AG04450 (cell line): Measurements from ENCODE around the gene NCK1. TPM values are rescaled to one million over a fixed set of nuclear protein-coding genes. Genes with fewer than 3 reads are reported as not detected.
"Not testable (repeated sequence)": the region's sequence is repeated elsewhere in the genome, so short reads cannot be mapped to it uniquely, and the experiment has no call there.

Experiments
- CTCF ChIA-PET: fragments of 300-600, 350-600 bp; formaldehyde crosslinking; extraction: SDS; loops from one replicate; lab custom pipeline; 2022; ENCODE audit warnings: antibody characterized with exemption, inconsistent platforms; lab: Charles Lee
- POLR2A ChIA-PET: fragments of 350-600 bp; formaldehyde crosslinking; extraction: SDS; loops from one replicate; lab custom pipeline; 2021; ENCODE audit warnings: antibody characterized with exemption, inconsistent platforms; lab: Yijun Ruan, JAX
- DNase-seq: peaks from one replicate; pipeline ENCODE4 v3.0.0-alpha.2; 2011; ENCODE audit warnings: low read depth, low spot score
- H3K27ac ChIP-seq: one replicate; pipeline ENCODE4 v1.5.1; 2012; ENCODE audit warnings: low read depth, low read length, control low read depth
- H3K27me3 ChIP-seq: one replicate; pipeline ENCODE4 v1.6.0; 2012; ENCODE audit warnings: low read length; ENCODE audit not compliant: control insufficient read depth, insufficient read depth
- H3K4me3 ChIP-seq: 2 replicates; pipeline ENCODE4 v1.5.1; 2011; ENCODE audit warnings: mild to moderate bottlenecking, low read depth, low read length, control low read depth
- H3K9me3 ChIP-seq: 2 replicates; pipeline ENCODE4 v1.5.1; 2012; ENCODE audit warnings: low read length; ENCODE audit not compliant: control insufficient read depth, insufficient read depth
- polyA plus RNA-seq: library from polyadenylated mRNA; depleted of rRNA; stranded (reverse); fragments of >200 nt; gene quantifications from 2 replicates; pipeline ENCODE4 v1.2.3, GENCODE V29; 2011
- TF ChIP-seq, protein P1 (sequence below): IDR thresholded peaks from 2 replicates; pipeline ENCODE4 v1.5.1; 2011; ENCODE audit warnings: low read depth, low read length, control low read depth, inconsistent platforms

NCK1 gene
- polyA plus RNA-seq, 1 experiment: 67.7 TPM

DNA sequence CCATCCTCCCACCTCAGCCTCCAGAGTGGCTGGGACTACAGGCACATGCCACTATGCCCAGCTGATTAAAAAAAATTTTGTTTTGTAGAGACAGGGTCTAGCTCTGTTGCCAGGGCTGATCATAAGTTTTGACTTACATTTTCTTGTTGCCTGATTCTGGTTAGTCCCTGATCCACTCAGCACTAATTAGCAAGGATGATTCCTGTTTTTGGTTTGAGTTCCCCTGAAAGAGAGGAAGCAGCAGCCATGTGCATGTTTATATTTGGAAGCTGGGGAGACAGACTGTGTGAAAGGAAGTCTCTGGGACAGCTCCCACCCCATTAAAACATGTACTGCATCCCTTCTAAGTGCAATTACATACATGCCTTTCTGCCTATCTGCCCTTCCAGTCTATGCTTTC, 3.6 kb upstream of the NCK1 start:
- Histone ChIP-seq H3K9me3 (peaks cover 3% of the 10 kb centered on the region; the same call in 1 of the 2 replicates), H3K27ac (no peak overlapping the region), H3K4me3 (no peak overlapping the region), H3K27me3 (no peaks in the 10 kb centered on the region)
- TF ChIP-seq, protein P1, sequence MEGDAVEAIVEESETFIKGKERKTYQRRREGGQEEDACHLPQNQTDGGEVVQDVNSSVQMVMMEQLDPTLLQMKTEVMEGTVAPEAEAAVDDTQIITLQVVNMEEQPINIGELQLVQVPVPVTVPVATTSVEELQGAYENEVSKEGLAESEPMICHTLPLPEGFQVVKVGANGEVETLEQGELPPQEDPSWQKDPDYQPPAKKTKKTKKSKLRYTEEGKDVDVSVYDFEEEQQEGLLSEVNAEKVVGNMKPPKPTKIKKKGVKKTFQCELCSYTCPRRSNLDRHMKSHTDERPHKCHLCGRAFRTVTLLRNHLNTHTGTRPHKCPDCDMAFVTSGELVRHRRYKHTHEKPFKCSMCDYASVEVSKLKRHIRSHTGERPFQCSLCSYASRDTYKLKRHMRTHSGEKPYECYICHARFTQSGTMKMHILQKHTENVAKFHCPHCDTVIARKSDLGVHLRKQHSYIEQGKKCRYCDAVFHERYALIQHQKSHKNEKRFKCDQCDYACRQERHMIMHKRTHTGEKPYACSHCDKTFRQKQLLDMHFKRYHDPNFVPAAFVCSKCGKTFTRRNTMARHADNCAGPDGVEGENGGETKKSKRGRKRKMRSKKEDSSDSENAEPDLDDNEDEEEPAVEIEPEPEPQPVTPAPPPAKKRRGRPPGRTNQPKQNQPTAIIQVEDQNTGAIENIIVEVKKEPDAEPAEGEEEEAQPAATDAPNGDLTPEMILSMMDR: no peak
- ChIA-PET POLR2A (interaction anchor here (0.7 to 1.2 kb wide), 2 partner anchors 39 to 106 kb away, joined by 3 to 4 read pairs; partner anchors contain the start of gene STAG1), CTCF (interaction anchor here (0.9 to 1.5 kb wide), 2 partner anchors 106 to 156 kb away, joined by 3 to 10 read pairs; partner anchors contain the start of gene STAG1)
- DNase-seq: no peak

DNA sequence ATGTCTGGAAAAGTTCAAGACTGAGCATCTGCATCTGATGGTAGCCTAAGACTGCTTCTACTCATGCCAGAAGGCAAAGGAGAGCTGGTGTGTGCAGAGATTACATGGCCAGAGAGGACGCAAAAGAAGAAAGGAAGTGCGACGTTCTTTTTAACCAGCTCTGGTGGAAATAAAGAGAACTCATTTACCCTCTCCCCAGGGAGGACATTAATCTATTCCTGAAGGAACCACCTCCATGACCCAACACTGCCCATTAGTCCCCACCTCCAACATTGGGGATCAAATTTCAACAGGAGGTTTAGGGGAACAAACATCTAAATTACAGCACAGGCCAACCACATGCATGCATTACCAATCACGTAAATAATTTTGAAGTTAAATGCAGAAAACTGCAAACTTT, 1.5 kb upstream of the NCK1 start:
- no peak for DNase-seq
- Histone ChIP-seq H3K27ac (no peak overlapping the region), H3K27me3 (no peaks in the 10 kb centered on the region), H3K9me3 (peaks cover 3% of the 10 kb centered on the region; the same call in 1 of the 2 replicates), H3K4me3 (peak overlapping the region; percentile 91)
- POLR2A ChIA-PET: interaction anchor here (0.7 to 3.5 kb wide), 2 partner anchors 108 to 153 kb away, joined by 8 to 32 read pairs; partner anchors contain the start of gene STAG1
- TF ChIP-seq, protein P1: no peak
- CTCF ChIA-PET: interaction anchor here (2.2 to 5.2 kb wide), 2 partner anchors 107 to 154 kb away, joined by 29 to 32 read pairs; partner anchors contain the start of gene STAG1

DNA sequence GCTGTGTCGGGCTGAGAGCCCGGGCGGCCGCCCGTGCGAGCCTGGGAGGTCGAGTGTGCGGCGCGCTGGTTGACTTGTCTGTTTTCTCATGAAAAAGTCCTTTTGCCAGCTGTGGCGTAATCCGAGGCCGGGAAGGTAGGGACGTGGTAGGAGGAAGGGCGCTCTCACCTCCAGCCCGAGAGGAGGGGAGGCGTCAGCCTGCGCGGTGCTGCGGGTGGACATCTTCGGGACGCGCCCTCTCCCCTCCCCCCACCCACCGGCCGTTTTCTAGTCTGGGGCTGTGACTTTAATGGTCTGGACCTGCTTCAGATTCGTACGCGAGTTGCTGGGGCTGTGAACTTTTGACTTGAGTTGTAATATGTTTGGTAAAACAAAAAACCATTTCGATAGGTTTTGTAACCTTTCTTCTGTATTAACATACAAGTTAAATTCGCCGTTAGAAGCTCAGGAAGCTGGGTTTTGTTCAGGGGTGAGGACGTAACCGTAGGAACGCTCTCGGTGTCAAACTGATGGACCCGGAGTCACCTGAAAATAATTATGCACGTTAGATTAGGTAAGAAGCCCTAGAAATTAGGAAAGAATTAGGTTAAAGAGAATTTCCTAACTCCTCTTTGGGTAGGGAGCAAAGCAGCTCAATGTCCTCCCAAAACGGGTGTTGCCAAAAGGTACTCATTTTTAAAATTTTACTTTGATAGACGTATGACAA, 762 bp downstream of the NCK1 start:
- H3K27me3 ChIP-seq: no peaks in the 10 kb centered on the region
- peak overlapping the region; percentile 87 for H3K27ac ChIP-seq
- ChIA-PET POLR2A (interaction anchor here (0.6 to 3.5 kb wide), 4 partner anchors 11 to 788 kb away, joined by 3 to 32 read pairs (median 4); partner anchors contain the start of gene STAG1), CTCF (interaction anchor here (1.1 to 5.2 kb wide), 5 partner anchors 109 to 557 kb away, joined by 4 to 32 read pairs (median 8); partner anchors contain the start of gene STAG1)
- DNase-seq: peak; percentile 16
- peaks cover 3% of the 10 kb centered on the region; the same call in 1 of the 2 replicates for H3K9me3 ChIP-seq
- peak overlapping the region; percentile 91 for H3K4me3 ChIP-seq
- TF ChIP-seq, protein P1: no peak

DNA sequence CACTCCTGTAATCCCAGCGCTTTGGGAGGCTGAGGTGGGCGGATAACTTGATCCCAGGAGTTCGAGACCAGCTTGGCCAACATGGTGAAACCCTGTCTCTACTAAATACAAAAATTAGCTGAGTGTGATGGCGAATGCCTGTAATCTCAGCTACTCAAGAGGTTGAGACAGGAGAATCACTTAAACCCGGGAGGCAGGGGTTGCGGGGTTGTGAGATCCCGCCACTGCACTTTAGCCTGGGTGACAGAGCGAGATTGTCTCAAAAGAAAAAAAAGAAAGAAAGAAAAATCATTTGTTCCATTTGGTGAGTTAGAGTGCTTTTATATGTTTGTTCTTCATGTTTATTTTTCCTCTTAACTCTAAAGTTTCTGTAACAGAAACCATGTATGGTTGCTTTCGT, 7.3 kb downstream of the NCK1 start:
- ChIA-PET POLR2A (no interaction called here), CTCF (no interaction called here)
- no peak overlapping the region for H3K4me3 ChIP-seq
- H3K27ac ChIP-seq: no peak overlapping the region
- no peak for DNase-seq
- H3K9me3 ChIP-seq: peaks cover 10% of the 10 kb centered on the region
- no peaks in the 10 kb centered on the region for H3K27me3 ChIP-seq
- TF ChIP-seq, protein P1: no peak

DNA sequence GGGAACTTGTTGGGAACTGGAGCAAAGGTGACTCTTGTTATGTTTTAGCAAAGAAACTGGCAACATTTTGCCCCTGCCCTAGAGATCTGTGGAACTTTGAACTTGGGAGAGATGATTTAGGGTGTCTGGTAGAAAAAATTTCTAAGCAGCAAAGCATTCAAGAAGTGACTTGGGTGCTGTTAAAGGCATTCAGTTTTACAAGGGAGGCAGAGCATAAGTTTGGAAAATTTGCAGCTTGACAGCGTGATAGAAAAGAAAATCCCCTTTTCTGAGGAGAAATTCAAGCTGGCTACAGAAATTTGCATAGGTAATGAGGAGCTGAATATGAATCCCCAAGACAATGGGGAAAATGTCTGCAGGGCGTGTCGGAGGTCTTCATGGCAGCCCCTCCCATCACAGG, 10.2 kb downstream of the NCK1 start:
- H3K27me3 ChIP-seq, POLR2A ChIA-PET, H3K4me3 ChIP-seq, DNase-seq, H3K27ac ChIP-seq, CTCF ChIA-PET: not testable (repeated sequence)
- H3K9me3 ChIP-seq: peaks cover 10% of the 10 kb centered on the region

DNA sequence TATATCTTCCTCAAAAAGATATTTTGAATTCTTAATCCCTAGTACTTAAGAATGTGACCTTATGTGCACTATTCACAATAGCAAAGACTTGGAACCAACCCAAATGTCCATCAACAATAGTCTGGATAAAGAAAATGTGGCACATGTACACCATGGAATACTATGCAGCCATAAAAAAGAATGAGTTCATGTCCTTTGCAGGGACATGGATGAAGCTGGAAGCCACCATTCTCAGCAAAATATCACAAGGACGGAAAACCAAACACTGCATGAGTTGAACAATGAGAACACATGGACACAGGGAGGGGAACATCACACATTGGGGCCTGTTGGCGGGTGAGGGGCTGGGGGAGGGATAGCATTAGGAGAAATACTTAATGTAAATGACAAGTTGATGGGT, 17.5 kb downstream of the NCK1 start:
- H3K27me3 ChIP-seq, CTCF ChIA-PET, DNase-seq: not testable (repeated sequence)

More for the DNA sequence above, 17.5 kb downstream of the NCK1 start:
- H3K9me3 ChIP-seq, H3K4me3 ChIP-seq, POLR2A ChIA-PET, H3K27ac ChIP-seq: not testable (repeated sequence)
